ENCODE results near the gene PCDHA6.
"Not testable (repeated sequence)": the region's sequence is repeated elsewhere in the genome, so short reads cannot be mapped to it uniquely, and the experiment has no call there.

Gene PCDHA6

GRCh38 chr5:140857177-140857986 is 29.6 kb downstream of the PCDHA6 start:
- no peak for DNase-seq (ENCODE audit: low read depth in 2 of 3, low spot score in 1 of 3)

- DNase-seq (ENCODE audit: low read depth in 2 of 3, low spot score in 1 of 3), result no peak
Measured at GRCh38 chr5:140857987-140858240, 30.2 kb downstream of the PCDHA6 start.

- DNase-seq (ENCODE audit: low read depth in 2 of 3, low spot score in 1 of 3), result no peak
Measured at GRCh38 chr5:140862441-140863295, 34.9 kb downstream of the PCDHA6 start.

GRCh38 chr5:140868721-140869554 is 41.2 kb downstream of the PCDHA6 start, which contains the start of gene PCDHA11:
TSS of gene PCDHA11 (plus strand) at chr5:140868957. CDS start at chr5:140869104, 147 bp downstream.
- no peak for DNase-seq (ENCODE audit: low read depth in 2 of 3, low spot score in 1 of 3)

- DNase-seq (ENCODE audit: low read depth in 2 of 3, low spot score in 1 of 3), result no peak
Measured at GRCh38 chr5:140869555-140869886, 41.8 kb downstream of the PCDHA6 start.

- DNase-seq (ENCODE audit: low read depth in 2 of 3, low spot score in 1 of 3), result no peak
Measured at GRCh38 chr5:140870221-140871201, 42.8 kb downstream of the PCDHA6 start.

GRCh38 chr5:140875085-140876065 is 47.6 kb downstream of the PCDHA6 start, which contains the start of gene PCDHA12:
TSS of gene PCDHA12 (plus strand) at chr5:140875308. CDS start at chr5:140875473, 165 bp downstream.
- DNase-seq (ENCODE audit: low read depth in 2 of 3, low spot score in 1 of 3), result no peak

- DNase-seq (ENCODE audit: low read depth in 2 of 3, low spot score in 1 of 3), result not testable (repeated sequence)
Measured at GRCh38 chr5:140876541-140877261, 48.9 kb downstream of the PCDHA6 start.

- no peak for DNase-seq (ENCODE audit: low read depth in 2 of 3, low spot score in 1 of 3)
Measured at GRCh38 chr5:140877262-140877581, 49.5 kb downstream of the PCDHA6 start.
